DMS53 (cell line): Measurements from ENCODE around the gene MAEA.
A peak's percentile ranks its signal among the peaks of the same experiment; 100 is the strongest.
"Not testable (repeated sequence)": the region's sequence is repeated elsewhere in the genome, so short reads cannot be mapped to it uniquely, and the experiment has no call there.

Experiments used
- DNase-seq: peaks from one replicate; lab custom pipeline; 2025; lab: John Stamatoyannopoulos, UW

Gene MAEA

DNA sequence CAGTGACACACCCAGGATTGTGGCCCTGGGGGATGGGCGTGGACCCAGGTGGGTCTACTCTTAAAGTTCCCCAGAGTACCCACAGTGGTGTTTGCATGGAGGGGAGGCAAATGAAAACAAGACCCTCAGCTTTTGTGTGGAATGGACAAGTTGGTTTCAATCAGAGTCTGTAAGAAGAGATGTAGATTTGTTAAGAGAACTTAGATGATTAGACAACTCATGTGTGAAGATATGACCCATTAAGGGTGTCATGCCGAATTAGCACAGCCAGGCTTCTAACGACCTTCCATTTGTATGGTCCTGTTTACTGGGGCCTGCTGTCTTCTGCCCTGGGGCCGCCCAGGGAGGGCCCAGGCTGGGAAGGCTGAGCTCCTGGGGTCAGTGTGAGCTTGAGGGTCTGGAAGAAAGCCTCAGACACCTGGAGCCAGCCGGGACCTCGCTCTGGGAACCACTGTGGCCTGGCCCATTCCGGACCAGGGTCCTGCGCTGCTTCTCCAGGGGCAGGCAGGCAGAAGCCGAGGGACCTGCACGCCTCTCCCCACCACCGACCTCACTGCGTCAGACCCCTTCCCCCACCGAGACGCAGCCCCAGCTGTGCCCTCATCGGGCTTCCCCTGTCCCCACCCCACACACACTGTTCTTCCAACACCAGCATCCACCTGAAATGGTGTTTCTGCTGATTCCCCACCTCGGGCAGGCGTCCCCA, 77.7 kb downstream of the MAEA start:
- DNase-seq, result no peak

DNA sequence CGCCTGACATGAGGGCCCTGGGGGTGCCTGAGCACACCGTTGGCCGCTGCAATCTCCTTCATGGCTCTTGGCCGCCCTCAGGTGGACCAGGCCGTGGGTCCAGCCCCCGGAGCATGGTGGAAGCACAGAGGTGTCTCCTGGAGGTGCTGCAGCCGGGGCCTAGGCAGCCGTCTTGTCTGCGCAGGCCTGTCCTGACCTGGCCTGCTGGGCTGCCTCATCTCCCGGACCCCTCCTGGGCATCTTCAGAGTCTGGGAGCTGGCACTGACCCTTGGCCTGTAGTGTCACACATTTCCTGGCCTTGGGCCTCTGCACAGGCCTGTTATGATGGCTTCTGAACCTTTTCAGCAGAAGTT, 78.2 kb downstream of the MAEA start:
- no peak for DNase-seq

DNA sequence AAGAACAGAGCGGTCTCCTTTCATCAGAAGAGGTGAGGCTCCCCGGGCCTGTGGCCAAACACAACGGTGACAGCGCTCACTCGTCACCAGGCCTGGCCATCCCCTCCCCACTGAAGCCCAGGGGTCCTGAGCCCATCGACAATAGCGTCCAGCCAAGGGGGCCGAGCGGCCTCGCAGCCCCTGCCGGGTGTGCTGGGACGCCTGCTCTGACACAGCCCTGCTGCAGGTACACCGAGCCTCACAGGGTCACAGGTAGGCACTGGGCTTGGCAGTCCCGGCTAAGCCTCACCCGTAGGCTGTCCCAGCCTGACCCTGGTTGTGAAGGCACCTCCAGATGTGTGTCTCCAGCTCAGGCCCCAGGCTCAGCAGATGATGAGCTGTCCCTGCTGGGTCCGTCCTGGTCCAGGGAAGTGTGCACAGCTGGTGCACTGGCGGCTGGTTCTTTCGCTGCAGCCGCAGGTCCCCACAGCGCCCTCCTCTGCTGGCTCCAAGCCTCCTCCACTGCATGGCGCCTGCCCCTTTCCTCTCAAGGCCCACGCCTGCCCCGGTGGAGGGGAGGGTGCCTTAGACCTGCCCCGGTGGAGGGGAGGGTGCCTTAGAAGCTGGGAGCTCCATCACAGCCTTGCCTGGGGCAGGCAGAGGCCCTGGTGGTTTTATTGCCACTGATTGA, 78.9 kb downstream of the MAEA start:
- DNase-seq, result peak; percentile 32

DNA sequence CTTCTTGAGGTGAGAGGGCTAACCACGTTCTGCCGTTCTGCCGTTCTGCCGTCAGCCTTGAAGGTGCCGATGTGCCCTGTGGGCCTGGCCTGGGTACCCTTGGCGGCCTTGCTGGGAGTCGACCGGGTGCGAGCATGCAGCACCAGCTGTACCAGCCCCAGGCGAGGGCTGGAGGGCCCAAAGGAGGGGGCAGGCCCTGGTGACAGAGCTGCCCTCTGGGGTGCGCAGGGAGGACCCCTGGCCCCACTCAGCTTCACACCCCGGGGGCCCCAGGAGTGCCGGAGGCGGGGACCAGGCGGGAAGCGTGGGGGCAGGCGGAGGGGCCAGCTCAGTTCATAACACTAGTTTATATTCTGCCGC, 79.4 kb downstream of the MAEA start:
- DNase-seq, result no peak

DNA sequence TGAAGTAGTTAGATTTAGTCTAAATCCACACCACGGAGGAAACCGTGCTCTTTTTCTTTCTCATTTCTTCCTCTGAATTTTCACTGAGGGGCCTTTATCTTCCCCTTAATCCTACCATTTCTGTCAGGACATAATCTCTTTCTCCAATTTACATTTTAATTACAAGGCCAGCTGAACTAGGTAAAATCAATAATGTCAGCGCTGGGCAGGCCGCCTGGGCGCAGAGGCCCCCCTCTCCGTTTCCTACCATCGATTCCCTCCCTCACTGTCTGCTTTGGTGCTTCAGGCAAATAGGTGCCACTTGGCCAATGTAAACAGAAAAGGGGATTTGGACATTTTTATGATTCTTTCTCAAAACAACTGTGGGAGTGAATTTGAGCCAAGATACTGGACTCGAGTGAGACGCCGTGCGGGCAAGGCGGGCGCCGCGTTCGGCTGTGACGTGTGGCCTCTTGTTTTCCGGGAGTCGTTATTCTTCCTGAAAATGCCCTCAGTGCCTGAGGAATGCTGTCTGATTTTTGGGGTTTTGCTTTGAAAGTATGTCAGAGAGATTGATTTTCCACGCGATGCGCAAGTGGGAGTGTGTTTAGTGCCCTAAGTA, 79.9 kb downstream of the MAEA start:
- no peak for DNase-seq

DNA sequence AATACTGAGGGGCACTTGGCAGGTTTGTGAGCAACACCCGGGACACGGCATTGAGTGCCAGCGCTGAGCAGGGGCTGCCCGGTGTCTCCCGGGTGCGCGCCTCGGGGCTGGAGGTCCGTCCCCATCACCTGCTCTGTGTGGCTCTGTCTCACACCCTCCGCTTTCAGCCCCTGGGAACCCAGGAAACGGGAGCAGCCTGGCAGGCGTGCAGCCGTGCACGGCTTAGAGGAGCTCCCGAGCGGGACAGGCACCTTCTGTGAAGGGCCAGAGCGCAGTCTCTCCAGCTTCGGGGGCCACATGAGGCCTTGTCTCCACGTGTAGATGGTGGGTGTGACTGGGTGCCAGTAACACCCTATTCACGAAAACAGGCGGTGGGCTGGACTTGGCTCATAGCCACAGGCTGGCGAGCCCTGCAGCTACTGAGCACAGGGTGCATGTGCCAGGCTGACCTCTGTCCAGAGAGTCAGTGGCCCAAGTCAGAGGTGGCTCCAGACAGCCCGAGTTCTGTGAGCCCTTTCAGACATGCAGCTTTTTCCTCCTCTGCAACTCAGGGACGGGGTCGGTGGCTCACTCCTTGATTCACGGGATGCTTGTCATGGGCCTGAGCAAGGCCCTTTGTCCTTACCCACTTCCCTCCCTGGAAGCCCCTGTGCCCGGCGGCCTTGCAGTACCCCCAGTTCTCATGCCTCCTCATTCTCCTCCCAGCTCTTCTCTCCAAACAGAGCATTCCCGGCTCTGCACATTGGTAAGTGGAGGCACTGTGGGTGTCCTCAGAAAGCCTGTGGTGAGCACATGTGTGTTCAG, 80.8 kb downstream of the MAEA start:
- no peak for DNase-seq

DNA sequence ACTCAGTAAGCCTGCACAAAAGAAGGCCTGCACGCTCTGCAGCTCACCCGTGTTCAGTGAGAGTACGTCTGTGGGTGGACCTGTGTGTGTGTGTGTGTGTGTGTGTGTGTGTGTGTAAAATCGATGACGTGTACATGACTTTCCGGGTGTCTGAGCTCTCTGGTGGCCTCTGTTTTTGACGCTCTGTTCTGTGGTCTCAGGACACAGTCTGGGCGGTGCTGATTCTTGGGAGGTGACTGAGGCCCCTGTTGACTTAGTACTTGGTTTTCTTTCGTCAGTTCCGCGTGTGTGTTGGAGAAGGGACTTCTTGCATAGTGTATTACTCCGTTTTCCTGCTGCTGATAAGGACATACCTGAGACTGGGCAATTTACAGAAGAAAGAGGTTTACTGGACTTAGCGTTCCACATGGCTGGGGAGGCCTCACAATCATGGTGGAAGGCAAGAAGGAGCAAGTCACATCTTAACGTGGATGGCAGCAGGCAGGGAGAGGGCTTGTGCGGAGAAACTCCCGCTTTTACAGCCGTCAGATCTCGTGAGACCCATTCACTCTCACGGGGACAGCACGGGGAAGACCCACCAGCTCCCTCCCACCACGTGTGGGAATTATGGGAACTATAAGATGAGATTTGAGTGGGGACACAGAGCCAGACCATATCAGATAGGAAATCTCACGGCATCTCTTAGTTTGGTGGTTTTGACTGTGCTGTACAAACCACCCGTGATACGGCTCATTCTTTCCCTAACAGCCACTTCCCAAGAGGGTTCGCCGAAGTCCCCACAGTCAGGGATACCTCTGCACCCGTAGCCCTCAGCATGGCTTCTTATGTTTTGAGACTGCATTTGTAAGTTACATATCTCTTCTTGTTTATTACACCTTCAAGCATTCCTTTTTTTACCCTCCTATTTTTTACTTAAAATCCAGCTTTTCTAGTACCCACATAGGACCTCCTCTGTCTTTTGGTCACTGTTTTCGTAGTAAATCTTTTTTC, 81.8 kb downstream of the MAEA start:
- DNase-seq, result no peak

DNA sequence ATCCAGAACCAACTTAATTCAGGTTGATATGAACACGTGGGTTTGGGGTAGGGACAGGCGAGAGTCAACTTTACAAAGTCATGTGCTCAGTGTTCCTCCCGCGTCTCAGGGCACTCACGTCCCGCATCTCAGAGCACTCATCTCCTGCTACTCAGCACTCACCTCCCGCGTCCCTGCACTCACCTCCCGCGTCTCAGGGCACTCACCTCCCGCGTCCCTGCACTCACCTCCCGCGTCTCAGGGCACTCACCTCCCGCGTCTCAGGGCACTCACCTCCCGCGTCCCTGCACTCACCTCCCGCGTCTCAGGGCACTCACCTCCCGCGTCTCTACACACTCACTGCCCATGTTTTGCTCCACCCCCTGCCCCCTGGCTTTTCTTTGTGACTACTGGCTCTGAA, 82.9 kb downstream of the MAEA start:
- DNase-seq, result not testable (repeated sequence)

DNA sequence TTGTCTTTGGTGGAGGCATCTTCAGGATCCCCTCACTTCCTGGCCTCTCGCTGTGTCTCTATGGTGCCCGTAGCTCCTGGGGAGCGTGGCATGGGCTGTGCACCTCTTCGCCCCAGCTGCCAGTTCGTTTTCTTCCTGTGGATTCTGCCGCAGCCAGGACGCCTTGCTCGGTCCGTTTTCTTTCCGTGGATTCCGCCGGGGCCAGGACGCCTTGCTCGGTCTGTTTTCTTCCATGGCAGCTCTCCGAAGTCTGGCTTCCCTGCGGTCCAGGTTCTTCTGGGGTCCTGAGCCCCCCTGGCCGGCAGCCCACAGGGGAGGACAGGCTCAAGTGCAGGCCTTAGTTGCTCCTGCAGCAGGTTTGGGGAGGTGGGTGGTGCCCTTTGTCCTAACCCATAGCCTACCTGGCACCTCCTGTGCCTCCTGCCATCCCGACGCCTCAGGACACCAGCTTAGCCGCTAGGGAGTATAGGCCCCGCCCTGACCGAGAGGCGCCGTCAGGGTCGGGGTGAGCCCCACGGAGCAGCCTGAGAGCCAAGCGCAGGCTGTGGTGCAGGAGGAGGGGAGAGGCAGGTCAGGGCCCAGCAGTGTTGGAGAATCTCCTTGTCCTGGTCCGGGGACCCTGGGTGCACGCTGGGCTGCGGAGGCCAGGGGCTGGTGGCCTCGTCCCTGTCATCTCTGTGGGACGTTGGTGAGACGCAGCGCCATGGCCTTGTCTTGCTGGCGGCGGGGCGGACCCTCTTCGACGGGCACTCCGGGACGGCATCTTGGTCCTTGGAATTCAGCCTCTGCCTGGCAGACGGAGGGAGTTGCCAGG, 84.4 kb downstream of the MAEA start:
- DNase-seq, result no peak

DNA sequence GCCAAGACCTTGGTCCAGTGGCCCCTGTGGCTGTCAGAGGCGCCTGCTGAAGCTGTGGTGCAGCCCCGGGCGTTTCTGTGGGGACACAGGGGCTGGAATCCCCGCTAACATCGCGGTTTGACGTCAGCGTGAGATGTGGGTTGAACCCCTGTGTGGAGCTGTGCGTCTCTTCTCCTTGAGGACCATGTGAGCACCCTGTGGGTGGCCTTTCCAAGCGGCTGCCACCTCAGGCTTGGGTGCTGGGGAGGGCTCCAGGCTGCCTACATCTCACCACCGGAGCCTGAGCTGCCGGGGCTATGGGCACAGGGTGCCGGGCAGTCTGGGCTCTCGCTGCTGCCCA, 85.0 kb downstream of the MAEA start:
- no peak for DNase-seq

DNA sequence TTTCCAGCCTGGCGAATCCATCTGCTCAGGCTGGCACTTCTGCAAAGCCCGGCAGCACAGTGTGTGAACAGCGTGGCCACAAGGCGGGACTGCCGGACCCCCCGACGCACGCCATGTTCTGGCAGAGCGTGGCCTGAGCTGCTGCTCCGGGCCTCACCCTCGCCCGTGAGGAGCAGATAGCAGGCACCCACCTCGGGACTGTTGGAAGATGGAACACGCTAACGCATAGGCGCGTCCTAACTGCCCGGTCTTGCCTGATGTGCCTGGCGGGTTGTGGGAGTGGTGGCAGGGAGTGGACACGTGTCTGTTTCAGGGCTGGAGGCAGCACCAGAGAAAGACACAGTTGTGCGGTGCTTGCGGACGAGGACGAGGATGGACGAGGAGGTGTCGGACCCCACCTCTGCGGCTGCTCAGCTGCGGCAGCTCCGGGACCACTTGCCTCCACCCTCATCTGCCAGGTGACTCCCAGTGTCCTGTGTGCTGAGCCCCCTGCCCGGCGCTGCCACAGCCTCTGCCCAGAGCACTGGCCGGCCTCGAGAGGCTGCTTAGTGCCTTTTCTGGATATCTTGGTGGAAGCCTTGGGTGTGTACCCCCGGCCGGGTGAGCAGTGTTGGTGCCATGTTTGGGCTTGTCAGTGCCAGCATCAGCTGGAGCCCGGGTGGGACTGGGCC, 85.5 kb downstream of the MAEA start:
- DNase-seq, result no peak

DNA sequence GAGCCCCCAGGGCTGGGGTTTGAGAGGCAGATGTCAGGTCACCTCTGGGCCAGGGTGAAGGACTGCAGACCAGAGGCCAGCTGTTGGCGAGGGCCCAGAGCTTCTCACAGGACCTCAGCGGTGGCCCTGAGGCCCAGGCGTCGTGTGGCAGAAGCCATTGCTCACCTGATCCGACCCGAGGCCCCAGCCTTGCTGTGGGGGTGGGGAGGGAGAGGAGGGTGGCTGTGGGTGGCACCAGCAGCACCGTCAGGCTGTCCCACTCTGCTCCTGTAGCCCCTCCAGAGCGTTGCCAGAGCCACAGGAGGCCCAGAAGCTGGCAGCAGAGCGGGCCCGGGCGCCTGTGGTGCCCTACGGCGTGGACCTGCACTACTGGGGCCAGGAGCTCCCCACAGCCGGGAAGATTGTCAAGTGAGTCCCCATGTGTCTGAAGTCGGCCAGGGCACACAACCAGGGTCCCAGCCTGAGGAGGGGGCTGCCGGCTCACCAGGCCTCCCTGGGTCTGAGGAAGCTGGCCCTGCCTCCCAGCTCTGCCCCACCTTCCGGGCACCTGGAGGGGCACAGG, 86.2 kb downstream of the MAEA start:
- DNase-seq, result no peak

DNA sequence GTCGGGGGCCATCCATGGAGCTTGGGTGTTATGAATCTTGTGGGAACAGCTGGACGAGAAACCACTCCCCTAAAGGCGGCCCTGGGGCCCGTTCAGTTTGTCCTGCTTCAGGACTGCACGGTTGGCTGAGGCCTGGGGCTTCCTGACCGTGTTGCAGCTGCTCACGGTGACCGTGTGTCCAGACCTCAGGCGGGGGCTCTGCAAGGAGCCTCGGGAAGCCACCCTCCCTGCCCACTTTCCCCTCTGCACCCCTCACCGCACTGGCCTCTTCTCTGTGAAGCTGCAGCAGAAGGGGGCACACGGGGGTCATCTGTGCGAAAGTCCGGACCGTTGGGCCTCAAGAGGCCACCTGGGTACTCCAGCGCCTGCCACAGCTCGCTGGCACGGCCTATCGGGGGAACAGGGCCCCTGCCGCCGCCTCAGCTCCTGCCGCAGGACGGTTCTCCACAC, 86.7 kb downstream of the MAEA start:
- DNase-seq, result no peak

DNA sequence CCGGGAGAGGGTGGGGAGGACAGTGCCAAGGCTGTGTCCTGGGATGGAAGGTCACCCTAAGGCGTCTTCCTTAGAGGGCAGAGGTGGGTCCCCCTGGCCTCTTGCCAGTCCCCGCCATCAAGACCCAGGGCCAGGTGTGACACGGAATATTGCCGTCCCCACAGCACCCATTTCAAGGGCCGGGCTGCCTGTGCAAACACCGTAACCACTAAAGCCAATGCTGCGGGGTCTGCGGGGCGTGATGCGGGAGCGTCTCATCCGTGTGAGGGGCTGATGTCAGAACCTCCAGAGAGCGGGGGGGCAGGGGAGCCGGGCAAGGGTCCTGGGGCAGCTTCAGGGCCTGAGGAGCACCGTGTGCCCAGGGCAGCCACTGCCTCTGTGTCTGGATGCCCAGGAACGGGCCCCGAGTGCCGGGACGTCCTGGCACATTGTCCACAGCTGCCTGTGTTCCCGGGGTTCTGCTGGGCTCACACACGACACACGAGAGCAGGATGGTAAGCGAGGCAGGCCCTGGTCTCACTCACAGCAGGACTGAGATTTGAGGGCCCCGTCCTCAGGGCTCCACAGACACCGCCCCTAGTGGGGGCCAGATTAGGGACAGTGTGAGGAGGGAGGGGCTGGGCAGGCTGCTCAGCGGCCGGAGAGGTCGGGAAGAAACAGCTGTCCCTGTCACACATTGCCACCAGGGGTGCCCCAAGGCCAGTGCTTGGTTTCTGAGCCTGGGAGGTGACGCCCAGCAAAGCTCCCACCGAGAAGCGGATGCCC, 87.3 kb downstream of the MAEA start:
- DNase-seq, result no peak

DNA sequence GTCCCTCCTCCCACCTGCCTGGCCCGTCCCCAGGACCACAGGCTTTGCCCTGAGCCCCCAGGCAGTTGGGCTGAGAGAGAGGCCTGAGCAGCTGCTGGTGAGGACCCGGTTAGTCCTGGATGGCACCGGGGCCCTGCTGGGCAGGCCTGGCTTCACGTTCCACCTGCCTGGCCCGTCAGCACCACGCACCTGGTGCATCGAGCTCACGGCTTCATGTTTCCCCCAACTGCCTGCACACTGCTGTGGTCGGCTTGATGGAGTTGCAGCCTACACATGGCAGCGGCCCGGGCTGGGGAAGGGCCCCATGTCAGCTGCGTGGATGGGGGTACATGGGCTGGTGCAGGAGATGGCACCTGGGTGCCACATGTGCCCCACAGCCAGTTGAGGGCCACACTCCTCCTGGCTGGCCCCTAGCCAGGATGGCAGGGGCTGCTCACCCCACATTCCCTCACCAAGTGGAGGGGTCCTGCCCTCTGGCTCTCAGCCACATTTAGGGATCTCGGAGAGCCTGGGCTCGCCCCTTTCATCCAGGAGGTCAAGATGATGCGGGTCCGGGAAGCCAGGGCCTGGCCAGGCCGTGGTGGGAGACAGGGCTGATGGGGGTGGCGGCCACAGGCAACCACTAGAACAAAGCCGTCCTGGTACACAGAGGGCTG, 88.0 kb downstream of the MAEA start:
- no peak for DNase-seq

DNA sequence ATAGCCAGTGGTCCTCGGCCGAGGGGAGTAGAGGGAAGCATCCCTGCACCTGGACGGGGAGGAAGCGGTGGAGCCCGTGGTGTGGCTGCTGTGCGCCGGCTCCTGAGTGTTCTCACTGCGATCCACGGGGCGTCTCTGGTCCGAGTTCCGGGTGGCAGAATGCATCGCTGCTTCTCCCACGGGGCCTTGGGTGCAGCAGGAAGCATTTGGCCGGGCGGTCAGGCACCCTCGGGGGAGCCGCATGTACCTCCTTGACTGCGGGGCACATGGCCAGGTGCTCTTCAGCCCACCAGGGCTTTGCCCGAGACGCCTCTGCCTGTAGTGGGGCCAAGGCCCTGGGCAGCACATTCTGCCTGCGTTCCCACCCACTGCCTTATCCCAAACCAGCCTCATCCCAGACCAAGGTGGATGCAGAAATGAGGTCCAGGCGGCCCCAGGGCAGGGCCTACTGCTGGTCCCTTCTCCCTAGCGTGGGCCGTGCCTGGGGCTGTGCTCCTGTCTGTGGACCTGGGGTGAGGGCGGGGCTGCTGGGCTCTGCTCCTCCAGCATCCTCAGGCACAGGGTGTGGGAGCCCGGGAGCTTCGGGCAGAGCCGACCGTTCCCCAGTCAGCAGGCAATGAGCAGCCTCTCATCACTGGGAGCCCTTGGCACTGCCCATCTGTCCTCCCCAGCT, 89.0 kb downstream of the MAEA start:
- no peak for DNase-seq

DNA sequence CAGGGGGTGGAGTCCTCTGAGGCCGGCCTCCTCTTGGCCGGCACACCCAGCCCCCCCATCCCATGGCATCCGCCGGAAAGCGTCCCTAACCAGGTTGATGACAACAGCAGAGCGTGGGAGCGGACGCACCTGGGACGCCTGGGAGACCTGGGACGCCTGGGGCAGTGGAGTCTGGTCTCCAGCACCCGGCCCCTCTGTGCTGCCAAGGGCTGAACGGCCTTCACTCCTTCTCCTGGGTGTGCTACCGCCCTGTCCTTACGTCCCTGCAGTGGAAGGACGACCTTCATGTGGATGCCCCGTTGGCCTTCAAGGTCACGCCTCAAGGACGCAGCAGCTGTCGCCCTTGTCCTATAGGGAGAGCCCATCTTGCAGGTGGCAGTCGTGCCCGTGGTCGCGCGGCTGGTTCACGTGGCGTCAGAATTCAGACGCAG, 89.7 kb downstream of the MAEA start:
- DNase-seq, result no peak

DNA sequence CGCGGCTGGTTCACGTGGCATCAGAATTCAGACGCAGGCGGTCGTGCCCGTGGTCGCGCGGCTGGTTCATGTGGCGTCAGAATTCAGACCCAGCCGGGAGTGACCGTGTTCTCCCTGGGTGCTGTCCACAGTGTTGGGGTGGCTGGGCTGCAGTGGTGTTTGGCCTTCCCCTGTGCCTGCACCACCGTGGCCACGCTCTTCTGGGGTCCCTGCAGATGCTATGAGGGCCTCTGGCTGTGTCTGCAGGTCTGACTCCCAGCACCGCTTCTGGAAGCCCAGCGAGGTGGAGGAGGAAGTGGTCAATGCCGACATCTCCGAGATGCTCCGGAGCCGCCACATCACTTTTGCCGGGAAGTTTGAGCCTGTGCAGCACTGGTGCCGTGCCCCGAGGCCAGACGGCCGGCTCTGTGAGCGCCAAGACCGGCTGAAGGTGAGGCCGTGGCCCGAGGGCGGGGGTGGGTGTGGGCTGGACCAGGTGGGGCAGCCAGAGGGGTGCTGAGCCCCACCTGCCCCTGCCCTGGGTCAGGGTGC, 90.2 kb downstream of the MAEA start:
- no peak for DNase-seq
